Measurements from ENCODE around the gene SRSF3. TPM values are rescaled to one million over a fixed set of nuclear protein-coding genes. Genes with fewer than 3 reads are reported as not detected.

SRSF3 gene
- polyA plus RNA-seq, 1 donor from 2014 or later = 393 TPM

DNA sequence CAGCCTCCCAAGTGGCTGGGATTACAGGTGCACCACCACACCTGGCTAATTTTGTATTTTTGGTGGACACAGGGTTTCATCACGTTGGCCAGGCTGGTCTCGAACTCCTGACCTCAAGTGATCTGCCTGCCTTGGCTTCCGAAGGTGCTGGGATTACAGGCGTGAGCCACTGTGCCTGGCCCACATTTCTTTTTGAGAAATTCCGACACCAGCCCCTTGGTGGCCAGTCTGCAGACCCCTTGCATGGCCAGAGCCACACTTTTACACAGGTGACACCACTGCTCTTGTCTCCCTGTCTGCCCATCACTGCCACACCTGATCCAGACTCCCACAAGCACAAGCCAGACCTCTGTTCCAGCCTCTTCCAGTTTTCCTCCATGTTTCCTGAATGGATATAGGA is 33.0 kb downstream of the SRSF3 start:
- no peaks in the 10 kb centered on the region for H3K9me2 ChIP-seq (ENCODE audit: insufficient read depth, low read length)
- H3K27me3 ChIP-seq (ENCODE audit: insufficient read depth, low read depth, low read length) = no peaks in the 10 kb centered on the region
- H4K20me1 ChIP-seq (ENCODE audit: insufficient read depth) = no peaks in the 10 kb centered on the region
- H3K4me3 ChIP-seq (ENCODE audit: low read length) = no peak overlapping the region
- no peaks in the 10 kb centered on the region for H3K36me3 ChIP-seq (ENCODE audit: insufficient read depth, low read length)
- no peak overlapping the region for H2AFZ ChIP-seq (ENCODE audit: low read depth, low read length)
- no peaks in the 10 kb centered on the region for H3K9me3 ChIP-seq (ENCODE audit: low read length)
- H3K4me2 ChIP-seq (ENCODE audit: low read length) = no peak overlapping the region
- TF ChIP-seq POLR2AphosphoS5 (IDR thresholded peaks at IDR 0.05) (no peak), TAF1 (IDR thresholded peaks at IDR 0.05; ENCODE audit: low read depth) (no peak), EZH2 (IDR thresholded peaks at IDR 0.05; ENCODE audit: borderline replicate concordance, insufficient read depth, low read length, poor library complexity, severe bottlenecking) (no peak), CTCF (IDR thresholded peaks at IDR 0.05; ENCODE audit: poor library complexity, severe bottlenecking) (no peak), REST (IDR thresholded peaks at IDR 0.05; ENCODE audit: borderline replicate concordance) (no peak), RAD21 (conservative IDR thresholded peaks at IDR 0.05) (no peak), MXI1 (conservative IDR thresholded peaks at IDR 0.05; ENCODE audit: poor library complexity, severe bottlenecking) (no peak), EP300 (conservative IDR thresholded peaks at IDR 0.05; ENCODE audit: poor library complexity, severe bottlenecking) (no peak), SMC3 (conservative IDR thresholded peaks at IDR 0.05; ENCODE audit: poor library complexity) (no peak)
- no peak overlapping the region for H3K9ac ChIP-seq (ENCODE audit: low read length)
- H3F3A ChIP-seq (ENCODE audit: insufficient read depth, low read length, poor library complexity, severe bottlenecking) = no peaks in the 10 kb centered on the region
- H3K79me2 ChIP-seq (replicated peaks; ENCODE audit: insufficient read depth, low read length) = no peaks in the 10 kb centered on the region
- H3K27ac ChIP-seq (ENCODE audit: low read length) = no peak overlapping the region

GRCh38 chr6:36627801-36628246 is 33.7 kb downstream of the SRSF3 start:
- Histone ChIP-seq H4K20me1 (ENCODE audit: insufficient read depth) (no peaks in the 10 kb centered on the region), H3K27me3 (ENCODE audit: insufficient read depth, low read depth, low read length) (no peaks in the 10 kb centered on the region), H3K9me2 (ENCODE audit: insufficient read depth, low read length) (no peaks in the 10 kb centered on the region), H3F3A (ENCODE audit: insufficient read depth, low read length, poor library complexity, severe bottlenecking) (no peaks in the 10 kb centered on the region), H3K4me2 (ENCODE audit: low read length) (no peak overlapping the region), H3K4me3 (ENCODE audit: low read length) (no peak overlapping the region), H2AFZ (ENCODE audit: low read depth, low read length) (no peak overlapping the region), H3K9ac (ENCODE audit: low read length) (no peak overlapping the region), H3K79me2 (replicated peaks; ENCODE audit: insufficient read depth, low read length) (no peaks in the 10 kb centered on the region), H3K9me3 (ENCODE audit: low read length) (no peaks in the 10 kb centered on the region), H3K36me3 (ENCODE audit: insufficient read depth, low read length) (no peaks in the 10 kb centered on the region), H3K27ac (ENCODE audit: low read length) (no peak overlapping the region)
- no peak for TF ChIP-seq RAD21 (conservative IDR thresholded peaks at IDR 0.05)

DNA sequence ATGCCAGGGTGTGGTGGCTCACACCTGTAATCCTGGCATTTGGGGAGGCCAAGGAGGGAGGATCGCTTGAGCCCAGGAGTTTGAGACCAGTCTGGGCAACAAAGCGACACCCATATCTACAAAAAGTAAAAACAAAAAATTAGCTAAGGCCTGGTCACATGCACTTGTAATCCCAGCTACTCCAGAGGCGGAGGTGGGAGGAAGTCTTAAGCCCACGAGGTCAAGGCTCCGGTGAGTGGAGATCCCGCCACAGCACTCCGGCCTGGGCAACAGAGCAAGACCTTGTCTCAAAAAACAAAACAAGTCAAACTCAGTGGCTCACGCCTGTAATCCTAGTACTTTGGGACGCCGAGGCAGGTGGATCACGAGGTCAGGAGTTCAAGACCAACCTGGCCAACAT is 35.6 kb downstream of the SRSF3 start:
- Histone ChIP-seq H3K9ac (ENCODE audit: low read length) (no peak overlapping the region), H3K79me2 (replicated peaks; ENCODE audit: insufficient read depth, low read length) (no peaks in the 10 kb centered on the region), H3K4me3 (ENCODE audit: low read length) (no peak overlapping the region), H2AFZ (ENCODE audit: low read depth, low read length) (no peak overlapping the region), H3K9me2 (ENCODE audit: insufficient read depth, low read length) (no peaks in the 10 kb centered on the region), H3K9me3 (ENCODE audit: low read length) (no peaks in the 10 kb centered on the region), H3K27ac (ENCODE audit: low read length) (no peak overlapping the region), H3F3A (ENCODE audit: insufficient read depth, low read length, poor library complexity, severe bottlenecking) (no peaks in the 10 kb centered on the region), H3K4me2 (ENCODE audit: low read length) (no peak overlapping the region), H4K20me1 (ENCODE audit: insufficient read depth) (no peaks in the 10 kb centered on the region), H3K27me3 (ENCODE audit: insufficient read depth, low read depth, low read length) (no peaks in the 10 kb centered on the region), H3K36me3 (ENCODE audit: insufficient read depth, low read length) (no peaks in the 10 kb centered on the region)
- TF ChIP-seq MXI1 (conservative IDR thresholded peaks at IDR 0.05; ENCODE audit: poor library complexity, severe bottlenecking) = no peak
- TF ChIP-seq TAF1 (IDR thresholded peaks at IDR 0.05; ENCODE audit: low read depth) = no peak
- TF ChIP-seq EZH2 (IDR thresholded peaks at IDR 0.05; ENCODE audit: borderline replicate concordance, insufficient read depth, low read length, poor library complexity, severe bottlenecking) = no peak
- no peak for TF ChIP-seq POLR2AphosphoS5 (IDR thresholded peaks at IDR 0.05)
- no peak for TF ChIP-seq EP300 (conservative IDR thresholded peaks at IDR 0.05; ENCODE audit: poor library complexity, severe bottlenecking)
